Measurements from ENCODE around the gene PDIA6. TPM values are rescaled to one million over a fixed set of nuclear protein-coding genes. Genes with fewer than 3 reads are reported as not detected.

Gene PDIA6
- total and polyA plus RNA-seq, 9 of the 15 experiments (the other 6 are each of a cell fraction or from before 2014, with no cell fraction given) = 166 to 268 (median 229) TPM

GRCh38 chr2:10829299-10829698, 16.7 kb upstream of the PDIA6 start:
- intact Hi-C loops (cut with micrococcal nuclease) = no loop called here
- no TSS peak for BruUV-seq (replicated peaks)
- Histone ChIP-seq H3K27me3 (ENCODE audit: control insufficient read depth in 2 of 2, insufficient read depth in 2 of 2, low read length in 2 of 2) (peaks cover 45 to 64% of the 10 kb centered on the region in 2 experiments), H3K4me3 (no peak overlapping the region), H2AFZ (ENCODE audit: low read depth, low read length) (no peak overlapping the region), H3K27ac (ENCODE audit: extremely low read depth, low read depth, low read length) (no peak overlapping the region), H3K4me1 (replicated peaks in 1 of 2; ENCODE audit: control insufficient read depth in 2 of 2, insufficient read depth in 2 of 2, low read length in 2 of 2) (peaks cover 0 to 7% of the 10 kb centered on the region in 2 experiments; a peak in 2 of 5 replicates), H3K4me2 (ENCODE audit: insufficient read depth, low read length) (no peak overlapping the region), H3K79me2 (ENCODE audit: control insufficient read depth, insufficient read depth, low read length) (no peaks in the 10 kb centered on the region), H4K20me1 (replicated peaks; ENCODE audit: control insufficient read depth, insufficient read depth, low read length) (peaks cover 12% of the 10 kb centered on the region), H3K36me3 (ENCODE audit: control insufficient read depth, insufficient read depth, low read length) (no peaks in the 10 kb centered on the region), H3K9me1 (ENCODE audit: control insufficient read depth, insufficient read depth, low read length) (no peaks in the 10 kb centered on the region), H3K9me3 (replicated peaks; ENCODE audit: control insufficient read depth, insufficient read depth, low read depth, low read length) (no peaks in the 10 kb centered on the region), H3K9ac (ENCODE audit: insufficient read depth in 1 of 2, low read depth in 2 of 2, low read length in 2 of 2) (no peak overlapping the region)
- WGBS (ENCODE audit: insufficient coverage, low coverage, missing lambda C conversion rate) = 0% methylated on average over 3 of the region's 3 CpGs
- no peak for FAIRE-seq
- ChIA-PET POLR2A (interaction anchor here (1.3 kb wide), 2 partner anchors 9 to 294 kb away, joined by 3 read pairs; no protein-coding TSS in a partner anchor), CTCF (ENCODE audit: low intra/inter-chr PET ratio) (no interaction called here)
- no peak for DNase-seq (ENCODE audit: extremely low read depth in 1 of 4, low spot score in 3 of 4)
- ATAC-seq = no peak
- TF ChIP-seq TEAD4 (IDR thresholded peaks at IDR 0.05; ENCODE audit: low read length) (no peak), TEAD4 (CRISPR knock-in tag; IDR thresholded peaks at IDR 0.05; ENCODE audit: borderline replicate concordance) (no peak), KAT7 (CRISPR knock-in tag; IDR thresholded peaks at IDR 0.05; ENCODE audit: borderline replicate concordance) (no peak), HSF4 (CRISPR knock-in tag; IDR thresholded peaks at IDR 0.05; ENCODE audit: borderline replicate concordance) (no peak), ZNF717 (CRISPR knock-in tag; IDR thresholded peaks at IDR 0.05) (no peak), ZNF589 (CRISPR knock-in tag; IDR thresholded peaks at IDR 0.05; ENCODE audit: low read depth) (no peak), ATF7 (IDR thresholded peaks at IDR 0.05) (no peak), SP1 (CRISPR knock-in tag; IDR thresholded peaks at IDR 0.05) (no peak), KDM2B (CRISPR knock-in tag; IDR thresholded peaks at IDR 0.05) (no peak)
- TF ChIP-seq, protein P1, sequence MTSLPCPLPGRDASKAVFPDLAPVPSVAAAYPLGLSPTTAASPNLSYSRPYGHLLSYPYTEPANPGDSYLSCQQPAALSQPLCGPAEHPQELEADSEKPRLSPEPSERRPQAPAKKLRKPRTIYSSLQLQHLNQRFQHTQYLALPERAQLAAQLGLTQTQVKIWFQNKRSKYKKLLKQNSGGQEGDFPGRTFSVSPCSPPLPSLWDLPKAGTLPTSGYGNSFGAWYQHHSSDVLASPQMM (CRISPR knock-in tag; IDR thresholded peaks at IDR 0.05) = no peak
- in situ Hi-C loops (cut with MboI) = loop anchor here (25.0 kb wide), 1 partner anchor 583 kb away; no protein-coding TSS in a partner anchor

Measured in K562 (cell line).